WI38 (cell line): ENCODE measurements around the gene TMEM169.

Source experiments
- H3K4me3 ChIP-seq: 2 replicates; pipeline ENCODE4 v1.5.1; 2011; ENCODE audit warnings: low read depth, mild to moderate bottlenecking, control low read depth, low read length
- TF ChIP-seq, protein P1 (sequence below): IDR thresholded peaks from 2 replicates; pipeline ENCODE4 v1.5.1; 2012; ENCODE audit warnings: low read depth, mild to moderate bottlenecking, control low read depth, low read length

TMEM169 gene

DNA sequence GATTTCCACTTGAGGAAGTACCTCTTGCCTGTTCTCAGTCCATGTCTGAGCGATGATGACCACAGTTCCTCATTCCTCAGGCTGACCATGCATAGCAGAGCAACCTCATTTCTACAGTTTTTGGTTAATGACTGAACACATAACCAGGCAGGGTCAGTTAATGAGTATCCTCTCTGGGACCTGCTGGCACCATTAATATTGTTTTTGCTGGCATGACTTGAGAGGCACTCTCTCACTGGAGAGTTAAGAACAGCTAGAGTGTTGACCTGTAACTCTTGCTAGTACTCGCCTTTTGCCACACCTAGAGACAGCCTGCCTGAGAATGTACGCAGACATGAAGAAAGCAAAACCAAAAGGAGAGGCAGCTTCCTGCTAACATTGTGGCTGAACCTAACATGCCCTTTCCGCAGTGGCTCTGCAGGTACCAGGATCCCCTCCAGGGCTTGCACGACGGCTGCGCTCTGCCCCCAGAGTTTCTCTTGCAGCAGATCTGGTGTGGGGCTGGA lies 24.0 kb upstream of the TMEM169 start:
- TF ChIP-seq, protein P1, sequence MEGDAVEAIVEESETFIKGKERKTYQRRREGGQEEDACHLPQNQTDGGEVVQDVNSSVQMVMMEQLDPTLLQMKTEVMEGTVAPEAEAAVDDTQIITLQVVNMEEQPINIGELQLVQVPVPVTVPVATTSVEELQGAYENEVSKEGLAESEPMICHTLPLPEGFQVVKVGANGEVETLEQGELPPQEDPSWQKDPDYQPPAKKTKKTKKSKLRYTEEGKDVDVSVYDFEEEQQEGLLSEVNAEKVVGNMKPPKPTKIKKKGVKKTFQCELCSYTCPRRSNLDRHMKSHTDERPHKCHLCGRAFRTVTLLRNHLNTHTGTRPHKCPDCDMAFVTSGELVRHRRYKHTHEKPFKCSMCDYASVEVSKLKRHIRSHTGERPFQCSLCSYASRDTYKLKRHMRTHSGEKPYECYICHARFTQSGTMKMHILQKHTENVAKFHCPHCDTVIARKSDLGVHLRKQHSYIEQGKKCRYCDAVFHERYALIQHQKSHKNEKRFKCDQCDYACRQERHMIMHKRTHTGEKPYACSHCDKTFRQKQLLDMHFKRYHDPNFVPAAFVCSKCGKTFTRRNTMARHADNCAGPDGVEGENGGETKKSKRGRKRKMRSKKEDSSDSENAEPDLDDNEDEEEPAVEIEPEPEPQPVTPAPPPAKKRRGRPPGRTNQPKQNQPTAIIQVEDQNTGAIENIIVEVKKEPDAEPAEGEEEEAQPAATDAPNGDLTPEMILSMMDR = no peak
- no peak overlapping the region for H3K4me3 ChIP-seq

- H3K4me3 ChIP-seq = no peak overlapping the region
- TF ChIP-seq, protein P1 = no peak
Observed at GRCh38 chr2:216059233-216059834, 22.4 kb upstream of the TMEM169 start.

DNA sequence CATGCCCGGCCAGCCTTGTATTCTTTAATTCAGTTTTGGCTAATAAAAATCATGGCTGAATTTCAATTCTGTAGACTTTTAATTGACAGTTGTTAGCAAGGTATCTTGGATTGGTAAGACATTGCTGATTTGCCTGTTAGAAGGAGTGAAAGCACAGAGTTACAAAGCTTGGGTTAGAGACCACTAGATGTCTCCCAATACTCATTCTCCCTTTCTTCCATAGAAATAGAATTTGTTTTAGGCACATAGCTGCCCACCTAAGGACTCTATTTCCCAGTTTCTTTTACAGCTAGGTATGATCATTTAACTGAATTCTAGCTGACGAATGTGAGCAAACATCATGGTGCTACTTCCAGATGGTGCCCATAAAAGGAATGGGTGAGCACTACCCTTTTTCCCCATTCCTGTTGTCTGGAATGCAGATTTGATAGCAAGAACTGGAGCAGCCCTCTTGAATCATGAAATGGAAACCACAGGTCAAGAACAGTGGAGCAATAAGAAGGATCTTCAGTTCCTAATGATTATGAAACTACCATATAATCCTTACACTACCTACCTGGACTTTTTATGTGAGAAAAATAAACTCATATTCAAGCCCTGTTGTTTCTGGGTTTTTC lies 17.6 kb upstream of the TMEM169 start:
- H3K4me3 ChIP-seq = no peak overlapping the region
- TF ChIP-seq, protein P1 = no peak

- H3K4me3 ChIP-seq = no peak overlapping the region
- TF ChIP-seq, protein P1 = no peak
Observed at GRCh38 chr2:216064665-216065064, 17.1 kb upstream of the TMEM169 start.

GRCh38 chr2:216066230-216066629 lies 15.5 kb upstream of the TMEM169 start:
- H3K4me3 ChIP-seq = no peak overlapping the region

DNA sequence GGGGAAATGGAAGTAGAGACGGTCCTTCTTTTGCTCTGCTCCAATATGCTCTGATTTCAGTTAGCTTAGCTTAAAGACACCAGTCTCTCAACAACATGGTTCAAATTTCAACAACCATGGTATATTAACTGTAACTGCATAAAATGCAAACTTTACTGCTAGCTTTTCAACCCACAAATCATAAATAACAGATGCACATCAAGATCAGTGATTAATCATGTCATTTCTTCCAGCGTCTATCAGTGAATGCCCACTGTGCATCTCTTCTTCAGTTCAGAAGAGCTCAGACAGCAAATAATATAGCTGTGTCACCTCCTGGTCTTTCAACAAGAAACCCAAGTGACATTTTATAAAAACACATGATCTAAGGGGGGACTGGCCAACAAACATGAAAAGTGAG lies 12.7 kb upstream of the TMEM169 start:
- H3K4me3 ChIP-seq = no peak overlapping the region
- TF ChIP-seq, protein P1 = no peak

More at GRCh38 chr2:216066230-216066629, 15.5 kb upstream of the TMEM169 start:
- TF ChIP-seq, protein P1 = no peak

GRCh38 chr2:216070195-216070594 lies 11.5 kb upstream of the TMEM169 start:
- no peak overlapping the region for H3K4me3 ChIP-seq
- TF ChIP-seq, protein P1 = no peak
